T-helper 1 cell treated with Interleukin-12 subunit alpha and Interleukin-12 subunit beta and Interleukin-4 antibody, amounts not matched to agents 30 ng/mL and 1 ng/mL, for 36 hours (primary cell): Measurements from ENCODE around the gene COL4A2. TPM values are rescaled to one million over a fixed set of nuclear protein-coding genes. Genes with fewer than 3 reads are reported as not detected.

Source experiments
- intact Hi-C: fragments of 100-400 bp; cut with micrococcal nuclease; formaldehyde crosslinking; loops from one replicate; pipeline ENCODE4 v1.15.1; 2024
- total RNA-seq: library from RNA; stranded (reverse); gene quantifications from 2 replicates; pipeline ENCODE4 v1.2.3, GENCODE V29; 2022

Gene COL4A2
- total RNA-seq, 1 donor from 2014 or later: 0.37 TPM

DNA sequence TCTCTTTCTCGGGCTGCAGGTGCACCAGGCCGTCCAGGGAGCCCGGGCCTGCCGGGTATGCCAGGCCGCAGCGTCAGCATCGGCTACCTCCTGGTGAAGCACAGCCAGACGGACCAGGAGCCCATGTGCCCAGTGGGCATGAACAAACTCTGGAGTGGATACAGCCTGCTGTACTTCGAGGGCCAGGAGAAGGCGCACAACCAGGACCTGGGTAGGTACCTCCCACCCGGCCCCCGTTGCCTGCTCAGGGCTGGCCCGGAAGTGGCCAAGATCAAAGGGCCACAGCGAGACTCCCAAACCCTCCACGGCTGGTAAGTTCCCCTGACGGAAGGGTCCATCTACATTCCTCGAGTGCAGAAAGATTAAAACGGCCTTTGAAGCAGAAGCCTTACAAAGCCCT lies 199.3 kb downstream of the COL4A2 start:
- intact Hi-C loops: no loop called here

- intact Hi-C loops: no loop called here
Measured at GRCh38 chr13:110506859-110507566, 199.9 kb downstream of the COL4A2 start.

DNA sequence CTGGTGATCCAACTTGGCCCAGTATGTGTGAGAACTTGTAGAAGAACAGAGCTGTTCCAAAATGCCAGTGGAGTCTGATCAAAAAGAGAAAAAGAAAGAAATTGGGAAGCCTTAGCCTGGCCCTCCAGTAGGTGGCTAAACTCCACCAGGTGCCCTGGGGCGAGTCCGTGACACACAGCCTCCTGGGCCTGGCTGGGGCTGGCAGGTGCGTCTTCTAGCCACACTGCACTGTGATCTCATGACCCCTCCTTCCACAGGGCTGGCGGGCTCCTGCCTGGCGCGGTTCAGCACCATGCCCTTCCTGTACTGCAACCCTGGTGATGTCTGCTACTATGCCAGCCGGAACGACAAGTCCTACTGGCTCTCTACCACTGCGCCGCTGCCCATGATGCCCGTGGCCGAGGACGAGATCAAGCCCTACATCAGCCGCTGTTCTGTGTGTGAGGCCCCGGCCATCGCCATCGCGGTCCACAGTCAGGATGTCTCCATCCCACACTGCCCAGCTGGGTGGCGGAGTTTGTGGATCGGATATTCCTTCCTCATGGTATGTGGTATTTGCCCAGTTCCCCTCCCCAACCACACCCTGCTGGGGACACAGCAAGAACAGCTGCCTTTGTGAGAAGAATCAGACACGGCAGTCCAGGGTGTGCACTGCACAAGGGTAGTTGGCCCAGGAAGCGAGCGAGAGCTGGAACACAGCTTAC lies 200.7 kb downstream of the COL4A2 start:
- intact Hi-C loops: no loop called here

GRCh38 chr13:110509478-110509926 lies 202.4 kb downstream of the COL4A2 start:
- intact Hi-C loops: no loop called here

- intact Hi-C loops: no loop called here
Measured at GRCh38 chr13:110509971-110510786, 203.1 kb downstream of the COL4A2 start.

GRCh38 chr13:110511509-110512181 lies 204.6 kb downstream of the COL4A2 start:
- intact Hi-C loops: no loop called here

DNA sequence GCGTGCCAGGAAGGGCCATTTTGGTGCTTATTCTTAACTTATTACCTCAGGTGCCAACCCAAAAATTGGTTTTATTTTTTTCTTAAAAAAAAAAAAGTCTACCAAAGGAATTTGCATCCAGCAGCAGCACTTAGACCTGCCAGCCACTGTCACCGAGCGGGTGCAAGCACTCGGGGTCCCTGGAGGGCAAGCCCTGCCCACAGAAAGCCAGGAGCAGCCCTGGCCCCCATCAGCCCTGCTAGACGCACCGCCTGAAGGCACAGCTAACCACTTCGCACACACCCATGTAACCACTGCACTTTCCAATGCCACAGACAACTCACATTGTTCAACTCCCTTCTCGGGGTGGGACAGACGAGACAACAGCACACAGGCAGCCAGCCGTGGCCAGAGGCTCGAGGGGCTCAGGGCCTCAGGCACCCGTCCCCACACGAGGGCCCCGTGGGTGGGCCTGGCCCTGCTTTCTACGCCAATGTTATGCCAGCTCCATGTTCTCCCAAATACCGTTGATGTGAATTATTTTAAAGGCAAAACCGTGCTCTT lies 205.2 kb downstream of the COL4A2 start:
- intact Hi-C loops: no loop called here

- intact Hi-C loops: no loop called here
Measured at GRCh38 chr13:110516500-110516899, 209.4 kb downstream of the COL4A2 start.

- intact Hi-C loops: no loop called here
Measured at GRCh38 chr13:110517505-110518225, 210.6 kb downstream of the COL4A2 start.

GRCh38 chr13:110518226-110518525 lies 211.1 kb downstream of the COL4A2 start:
- intact Hi-C loops: no loop called here

- intact Hi-C loops: no loop called here
Measured at GRCh38 chr13:110518571-110518970, 211.5 kb downstream of the COL4A2 start.

DNA sequence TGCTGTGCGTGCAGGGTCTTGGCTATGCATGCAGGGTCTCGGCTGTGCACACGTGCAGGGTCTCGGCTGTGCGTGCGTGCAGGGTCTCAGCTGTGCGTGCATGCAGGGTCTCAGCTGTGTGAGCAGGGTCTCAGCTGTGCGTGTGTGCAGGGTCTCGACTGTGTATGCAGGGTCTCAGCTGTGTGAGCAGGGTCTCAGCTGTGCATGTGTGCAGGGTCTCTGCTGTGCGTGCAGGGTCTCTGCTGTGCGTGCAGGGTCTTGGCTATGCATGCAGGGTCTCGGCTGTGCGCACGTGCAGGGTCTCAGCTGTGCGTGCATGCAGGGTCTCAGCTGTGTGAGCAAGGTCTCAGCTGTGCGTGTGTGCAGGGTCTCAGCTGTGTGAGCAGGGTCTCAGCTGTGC lies 212.0 kb downstream of the COL4A2 start:
- intact Hi-C loops: no loop called here

DNA sequence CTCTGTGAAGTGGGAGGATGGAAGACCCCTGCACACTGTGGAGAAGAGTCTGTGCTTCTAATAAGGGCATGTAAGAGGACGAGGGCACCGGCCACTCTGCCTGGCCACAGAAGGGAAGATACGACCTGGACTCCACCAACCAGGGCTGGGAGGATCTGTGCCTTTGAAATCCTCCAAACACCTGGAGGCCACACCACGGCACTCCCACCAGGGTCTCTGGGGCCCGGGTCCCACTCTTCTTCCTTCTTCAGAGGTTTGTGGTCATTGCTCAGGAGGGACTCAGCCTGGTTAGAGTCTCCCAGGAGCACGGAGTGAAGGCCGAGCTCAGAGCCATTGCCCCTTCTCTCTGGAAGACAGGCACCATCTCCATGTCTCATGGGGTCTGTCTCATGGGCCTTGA lies 212.4 kb downstream of the COL4A2 start:
- intact Hi-C loops: no loop called here

- intact Hi-C loops: no loop called here
Measured at GRCh38 chr13:110520431-110521295, 213.6 kb downstream of the COL4A2 start.

- intact Hi-C loops: no loop called here
Measured at GRCh38 chr13:110521296-110521680, 214.2 kb downstream of the COL4A2 start.

GRCh38 chr13:110521946-110522345 lies 214.9 kb downstream of the COL4A2 start:
- intact Hi-C loops: no loop called here

GRCh38 chr13:110522721-110523120 lies 215.6 kb downstream of the COL4A2 start:
- intact Hi-C loops: no loop called here

- intact Hi-C loops: no loop called here
Measured at GRCh38 chr13:110523180-110523579, 216.1 kb downstream of the COL4A2 start.

GRCh38 chr13:110523838-110524540 lies 216.9 kb downstream of the COL4A2 start:
- intact Hi-C loops: no loop called here
